ENCODE data around the gene CNTNAP2. TPM values are rescaled to one million over a fixed set of nuclear protein-coding genes. Genes with fewer than 3 reads are reported as not detected.

The CNTNAP2 gene
- total and polyA plus RNA-seq, 2 of the 8 experiments (the other 6 are each of a cell fraction or from before 2014, with no cell fraction given), result 27.9 to 71.0 TPM

DNA sequence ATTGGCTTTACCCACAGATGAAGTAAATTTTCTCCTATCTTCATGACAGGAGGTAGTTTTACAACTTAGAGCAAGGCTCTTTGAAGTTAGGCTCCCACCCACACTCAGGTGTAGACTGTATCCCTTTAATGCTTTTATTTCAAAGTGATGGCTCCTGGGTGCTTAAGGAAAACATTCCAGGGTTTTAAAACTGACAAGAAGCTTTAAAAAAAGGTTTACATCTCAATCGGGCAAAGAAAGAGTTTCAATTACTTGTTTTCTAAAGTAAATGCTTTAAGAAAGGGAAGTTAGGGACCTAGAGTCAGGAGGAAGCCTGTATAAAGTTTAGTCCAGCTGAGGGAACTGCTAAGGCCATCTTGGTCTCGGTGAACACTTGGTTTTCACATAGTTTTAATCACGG lies 1320.1 kb downstream of the CNTNAP2 start:
- Histone ChIP-seq H3K18ac (ENCODE audit: extremely low read depth, low read length) (no peak overlapping the region), H3K36me3 (ENCODE audit: control insufficient read depth in 2 of 4, insufficient read depth in 4 of 4, low read length in 3 of 4) (no peaks in the 10 kb centered on the region), H4K91ac (replicated peaks; ENCODE audit: insufficient read length, low read length) (no peak overlapping the region), H3K9ac (replicated peaks in 1 of 4; ENCODE audit: extremely low read depth in 1 of 4, low read depth in 3 of 4, low read length in 3 of 4) (no peak overlapping the region), H4K8ac (ENCODE audit: extremely low read depth, insufficient read depth, low read length) (no peak overlapping the region), H3K27ac (ENCODE audit: low read depth, low read length) (no peak overlapping the region), H2AFZ (ENCODE audit: low read length) (no peak overlapping the region), H3K56ac (replicated peaks; ENCODE audit: insufficient read length, low read depth, low read length) (no peak overlapping the region), H4K20me1 (replicated peaks in 1 of 2; ENCODE audit: control insufficient read depth in 1 of 2, insufficient read depth in 2 of 2, low read length in 2 of 2) (no peaks in the 10 kb centered on the region), H3K23me2 (ENCODE audit: low read depth, low read length) (no peaks in the 10 kb centered on the region), H3K79me2 (ENCODE audit: control insufficient read depth in 1 of 2, insufficient read depth in 2 of 2, low read length in 2 of 2) (no peaks in the 10 kb centered on the region), H3K4me1 (replicated peaks in 1 of 4; ENCODE audit: control insufficient read depth in 3 of 4, insufficient read depth in 4 of 4, low read length in 3 of 4) (no peaks in the 10 kb centered on the region), H3K79me1 (ENCODE audit: low read depth, low read length) (no peaks in the 10 kb centered on the region), H4K5ac (ENCODE audit: insufficient read length, low read depth, low read length) (no peak overlapping the region), H3K14ac (ENCODE audit: insufficient read length) (no peak overlapping the region), H3K4me2 (ENCODE audit: insufficient read depth in 1 of 2, low read depth in 2 of 2, low read length in 2 of 2) (no peak overlapping the region), H3K4me3 (ENCODE audit: extremely low read depth in 1 of 4, insufficient read depth in 2 of 4, low read depth in 3 of 4, low read length in 4 of 4) (no peak overlapping the region), H3K4ac (replicated peaks; ENCODE audit: insufficient read length, low read depth, low read length) (no peak overlapping the region), H3K9me3 (ENCODE audit: insufficient read depth in 2 of 2, low read depth in 1 of 2, low read length in 1 of 2) (no peaks in the 10 kb centered on the region), H2BK12ac (ENCODE audit: low read depth, low read length) (no peak overlapping the region), H2BK20ac (ENCODE audit: low read length) (no peak overlapping the region), H2BK15ac (ENCODE audit: low read length) (no peak overlapping the region), H2AK5ac (ENCODE audit: low read depth, low read length) (no peak overlapping the region), H3K27me3 (replicated peaks in 1 of 4; ENCODE audit: control insufficient read depth in 3 of 4, extremely low read depth in 1 of 4, insufficient read depth in 3 of 4, low read length in 3 of 4) (peaks cover 11 to 84% (median 48%) of the 10 kb centered on the region in 4 experiments), H2BK5ac (ENCODE audit: low read depth, low read length) (no peak overlapping the region), H3K23ac (ENCODE audit: insufficient read length) (no peak overlapping the region), H2BK120ac (replicated peaks; ENCODE audit: low read depth, low read length) (no peak overlapping the region)
- POLR2A ChIA-PET (ENCODE audit: partially characterized antibody), result no interaction called here
- CTCF ChIA-PET (ENCODE audit: partially characterized antibody), result interaction anchor here (0.7 kb wide), 1 partner anchor 57 kb away, joined by 3 read pairs; no protein-coding TSS in a partner anchor
- WGBS, 2 experiments (ENCODE audit: extremely low coverage in 1 of 2, insufficient coverage in 1 of 2, insufficient read length in 1 of 2, insufficient replicate concordance in 2 of 2, low coverage in 1 of 2, low lambda C conversion rate in 2 of 2, missing lambda C conversion rate in 1 of 2), result 63% methylated on average over 3 of the region's 3 CpGs; no CpG with 5 or more reads in 1 of the 2 experiments
- DNase-seq (ENCODE audit: low read depth in 1 of 2, low spot score in 2 of 2) (peak in 1 of 2 experiments; percentile 17), FAIRE-seq (peak; percentile 36)
- TF ChIP-seq, protein P1, sequence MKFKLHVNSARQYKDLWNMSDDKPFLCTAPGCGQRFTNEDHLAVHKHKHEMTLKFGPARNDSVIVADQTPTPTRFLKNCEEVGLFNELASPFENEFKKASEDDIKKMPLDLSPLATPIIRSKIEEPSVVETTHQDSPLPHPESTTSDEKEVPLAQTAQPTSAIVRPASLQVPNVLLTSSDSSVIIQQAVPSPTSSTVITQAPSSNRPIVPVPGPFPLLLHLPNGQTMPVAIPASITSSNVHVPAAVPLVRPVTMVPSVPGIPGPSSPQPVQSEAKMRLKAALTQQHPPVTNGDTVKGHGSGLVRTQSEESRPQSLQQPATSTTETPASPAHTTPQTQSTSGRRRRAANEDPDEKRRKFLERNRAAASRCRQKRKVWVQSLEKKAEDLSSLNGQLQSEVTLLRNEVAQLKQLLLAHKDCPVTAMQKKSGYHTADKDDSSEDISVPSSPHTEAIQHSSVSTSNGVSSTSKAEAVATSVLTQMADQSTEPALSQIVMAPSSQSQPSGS (IDR thresholded peaks at IDR 0.05; ENCODE audit: low read length), result no peak
- TF ChIP-seq, protein P2, sequence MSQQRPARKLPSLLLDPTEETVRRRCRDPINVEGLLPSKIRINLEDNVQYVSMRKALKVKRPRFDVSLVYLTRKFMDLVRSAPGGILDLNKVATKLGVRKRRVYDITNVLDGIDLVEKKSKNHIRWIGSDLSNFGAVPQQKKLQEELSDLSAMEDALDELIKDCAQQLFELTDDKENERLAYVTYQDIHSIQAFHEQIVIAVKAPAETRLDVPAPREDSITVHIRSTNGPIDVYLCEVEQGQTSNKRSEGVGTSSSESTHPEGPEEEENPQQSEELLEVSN (IDR thresholded peaks at IDR 0.05), result no peak
- TF ChIP-seq TAF1 (IDR thresholded peaks at IDR 0.05; ENCODE audit: low read depth, low read length) (no peak), CEBPB (IDR thresholded peaks at IDR 0.05; ENCODE audit: low read depth, low read length) (no peak), NANOG (IDR thresholded peaks at IDR 0.05; ENCODE audit: insufficient read depth, low read depth, low read length, poor library complexity, severe bottlenecking) (peak; percentile 83), POU5F1 (IDR thresholded peaks at IDR 0.05; ENCODE audit: low read depth, low read length) (no peak), JUN (IDR thresholded peaks at IDR 0.05; ENCODE audit: low read depth, low read length) (no peak), EGR1 (IDR thresholded peaks at IDR 0.05; ENCODE audit: borderline replicate concordance, low read depth, low read length) (0 out of 2 replicates have a peak, but pooled peaks have one; percentile 25), TEAD4 (IDR thresholded peaks at IDR 0.05; ENCODE audit: low read depth, low read length) (peak; percentile 34; the same call in 1 of the 2 replicates), CTBP2 (IDR thresholded peaks at IDR 0.05; ENCODE audit: borderline replicate concordance, insufficient read depth, insufficient read length, low read length) (no peak)
- TF ChIP-seq, protein P3, sequence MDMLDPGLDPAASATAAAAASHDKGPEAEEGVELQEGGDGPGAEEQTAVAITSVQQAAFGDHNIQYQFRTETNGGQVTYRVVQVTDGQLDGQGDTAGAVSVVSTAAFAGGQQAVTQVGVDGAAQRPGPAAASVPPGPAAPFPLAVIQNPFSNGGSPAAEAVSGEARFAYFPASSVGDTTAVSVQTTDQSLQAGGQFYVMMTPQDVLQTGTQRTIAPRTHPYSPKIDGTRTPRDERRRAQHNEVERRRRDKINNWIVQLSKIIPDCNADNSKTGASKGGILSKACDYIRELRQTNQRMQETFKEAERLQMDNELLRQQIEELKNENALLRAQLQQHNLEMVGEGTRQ (IDR thresholded peaks at IDR 0.05; ENCODE audit: low read length), result no peak
